GM19468 (cell line): Measurements from ENCODE around the gene CA10.

Source experiments
- ATAC-seq: cut with Tn5 transposase; IDR thresholded peaks from one replicate; pipeline ENCODE4 v1.9.1; 2021; ENCODE audit warnings: mild to moderate bottlenecking, moderate library complexity, moderate number of reproducible peaks; ENCODE audit not compliant: unreplicated experiment; ENCODE audit errors: extremely low read depth

Gene CA10

DNA sequence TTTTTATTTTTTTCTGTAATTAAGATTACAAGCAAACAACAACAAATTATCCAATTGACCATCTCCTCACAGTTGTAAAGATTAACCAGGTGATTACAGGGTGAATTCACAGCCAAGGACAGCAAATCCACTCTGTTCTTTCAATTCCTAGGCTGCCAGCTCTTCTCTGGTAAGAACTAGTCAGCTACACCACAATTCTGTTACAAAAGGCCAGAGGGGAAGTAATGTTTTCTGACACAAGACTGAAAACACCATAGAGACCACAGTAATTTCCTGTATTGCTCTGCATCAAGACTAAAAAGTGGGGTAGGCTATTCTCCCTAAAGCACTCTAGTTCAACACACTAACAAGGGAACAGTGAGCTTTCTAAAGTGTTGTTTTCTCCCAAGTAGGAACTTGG lies 10.6 kb downstream of the CA10 start:
- ATAC-seq = no peak

DNA sequence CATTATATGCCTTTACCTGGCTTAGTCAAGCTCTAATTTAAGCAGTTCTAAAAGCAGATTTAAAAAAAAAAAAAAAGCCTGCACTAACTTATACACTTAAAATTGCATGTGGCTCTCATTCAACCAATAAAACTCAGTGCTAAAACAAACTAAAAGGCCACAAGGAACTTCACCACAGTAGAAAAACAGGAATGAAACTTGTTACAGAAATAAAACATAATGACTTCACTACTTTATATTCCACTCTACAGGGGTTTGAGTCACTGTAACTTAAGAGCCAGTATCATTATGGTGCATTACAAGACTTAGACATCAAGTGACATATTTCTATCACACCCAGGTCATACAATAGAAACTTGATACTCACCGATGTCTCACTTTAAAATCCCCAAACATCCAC lies 11.1 kb downstream of the CA10 start:
- ATAC-seq = no peak

DNA sequence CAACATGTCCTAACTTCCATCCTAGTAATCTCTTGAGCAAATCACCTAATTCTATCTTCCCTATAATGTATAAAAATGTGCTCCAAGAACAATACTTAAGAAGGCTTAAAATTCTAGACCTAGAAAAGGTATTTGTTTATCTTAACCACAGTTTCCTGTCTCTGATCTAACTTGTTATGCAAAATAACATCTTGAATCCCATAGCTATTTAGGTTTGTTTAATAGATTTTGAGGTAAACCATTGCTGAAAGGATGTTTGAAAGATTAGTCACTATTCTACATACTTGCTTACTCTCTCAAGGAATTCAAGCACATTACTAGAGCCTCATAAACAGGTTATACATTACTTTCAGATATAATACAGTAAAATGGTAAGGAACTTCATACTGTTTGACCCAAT lies 13.0 kb downstream of the CA10 start:
- ATAC-seq = no peak

DNA sequence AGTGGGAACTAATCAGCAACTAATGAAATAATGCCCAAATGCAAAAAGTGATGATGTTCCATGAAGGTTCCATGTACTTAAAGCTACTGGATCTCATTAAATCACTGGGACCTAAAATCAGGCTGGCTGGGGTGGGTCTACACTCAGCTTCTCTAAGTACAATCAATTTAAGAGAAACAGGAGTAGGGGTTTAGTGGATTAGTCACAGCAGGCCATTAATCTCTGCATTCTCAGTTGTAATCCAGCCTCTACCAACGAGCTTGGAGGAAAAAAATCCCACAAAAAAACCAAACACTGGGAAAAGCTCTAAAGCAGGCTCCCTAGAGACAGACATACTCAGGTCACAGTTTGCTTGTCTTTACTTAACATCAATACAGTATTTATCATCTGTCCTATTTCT lies 15.0 kb downstream of the CA10 start:
- ATAC-seq = no peak

DNA sequence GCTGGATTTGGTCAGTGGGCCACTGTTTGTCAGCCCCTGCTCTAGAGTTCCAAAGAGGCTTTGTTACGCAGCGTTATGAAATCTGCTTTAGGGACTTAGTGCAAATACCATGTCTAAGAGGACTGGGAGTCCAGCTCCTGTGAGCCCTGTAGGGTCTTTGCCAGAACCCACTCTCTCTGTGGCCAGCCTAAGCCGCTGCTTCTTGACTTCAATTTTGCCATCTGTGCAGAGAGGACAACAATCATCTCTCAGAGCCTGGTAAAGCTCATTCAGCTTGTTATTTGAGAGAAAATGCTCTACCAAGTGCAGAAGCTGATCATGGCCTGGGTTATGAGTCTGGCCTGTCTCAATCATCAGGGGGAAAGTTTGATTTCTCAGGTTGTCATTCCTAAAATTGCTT lies 17.9 kb downstream of the CA10 start:
- no peak for ATAC-seq

DNA sequence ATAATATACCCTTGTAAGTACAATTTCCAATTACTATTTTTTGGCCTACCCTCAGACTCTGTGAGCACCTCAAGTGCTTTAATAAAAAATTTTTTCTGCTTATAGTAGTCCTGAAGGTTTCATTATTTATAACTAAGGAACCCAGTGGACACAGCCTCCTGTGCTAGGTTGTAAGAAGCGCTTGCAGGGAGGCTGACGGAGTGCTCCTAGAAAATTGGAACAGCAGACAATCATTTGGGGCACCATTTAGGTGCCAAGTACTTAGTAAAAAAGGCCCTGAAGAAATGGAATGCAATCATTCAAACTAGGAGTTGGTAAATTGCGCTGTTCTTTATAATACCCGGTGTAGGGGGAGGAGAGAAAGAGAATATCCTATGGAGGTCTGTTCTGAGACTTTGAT lies 19.8 kb downstream of the CA10 start:
- ATAC-seq = no peak

DNA sequence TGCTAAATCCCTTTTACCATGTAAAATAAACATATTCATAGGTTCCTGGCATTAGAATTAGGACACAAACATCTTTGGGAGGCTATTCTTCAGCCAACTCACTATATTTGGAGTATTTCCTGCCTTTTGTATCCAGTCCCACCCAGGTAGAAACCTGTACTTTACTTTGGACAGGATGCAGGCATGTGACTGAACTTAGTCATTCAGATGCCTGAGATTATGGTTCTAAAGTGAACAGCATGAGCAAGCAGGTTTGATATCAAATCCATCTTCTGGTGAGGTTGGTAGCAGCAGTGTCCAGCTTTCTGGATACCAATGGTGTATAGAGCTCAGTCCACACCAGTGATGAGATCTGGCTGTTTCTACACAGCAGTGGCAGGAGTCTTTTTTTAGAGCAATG lies 20.2 kb downstream of the CA10 start:
- ATAC-seq = no peak

DNA sequence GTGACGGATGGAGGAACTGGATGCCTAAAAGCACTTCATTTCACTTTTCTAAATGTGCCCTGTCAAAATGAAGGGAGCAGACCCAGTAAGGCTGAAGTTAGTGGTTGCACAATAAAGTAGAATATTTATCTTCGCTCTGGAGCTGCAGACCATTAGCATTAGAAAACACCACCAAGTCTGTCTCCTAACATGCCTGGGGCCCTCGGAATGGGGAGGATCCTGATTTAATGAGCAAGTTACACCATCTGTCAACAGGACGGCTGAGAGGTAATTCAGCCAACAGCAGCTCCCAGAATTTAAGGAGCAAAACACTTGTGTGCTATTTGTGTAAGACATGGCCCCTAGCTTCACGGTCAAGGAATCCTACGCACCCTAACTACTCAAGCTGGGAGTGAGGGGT lies 22.3 kb downstream of the CA10 start:
- no peak for ATAC-seq

DNA sequence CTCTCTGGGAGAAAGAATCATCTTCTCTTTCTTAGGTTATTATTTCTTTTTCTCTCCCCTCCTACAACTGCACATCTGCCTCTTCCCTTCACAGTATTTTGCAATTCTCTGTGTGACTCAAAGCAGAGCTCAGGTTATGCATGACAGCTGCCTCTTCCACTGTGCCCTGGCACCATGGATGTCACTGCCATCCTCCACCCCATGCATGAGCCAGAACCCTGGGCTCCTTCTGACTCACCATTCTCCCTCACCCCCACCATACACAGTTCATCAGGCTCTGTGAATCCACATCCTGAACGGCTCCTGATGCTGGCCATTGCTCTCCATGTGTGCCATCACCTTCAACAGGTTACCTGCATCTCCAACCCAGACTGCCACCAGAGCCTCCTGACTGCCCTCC lies 23.9 kb downstream of the CA10 start:
- no peak for ATAC-seq

DNA sequence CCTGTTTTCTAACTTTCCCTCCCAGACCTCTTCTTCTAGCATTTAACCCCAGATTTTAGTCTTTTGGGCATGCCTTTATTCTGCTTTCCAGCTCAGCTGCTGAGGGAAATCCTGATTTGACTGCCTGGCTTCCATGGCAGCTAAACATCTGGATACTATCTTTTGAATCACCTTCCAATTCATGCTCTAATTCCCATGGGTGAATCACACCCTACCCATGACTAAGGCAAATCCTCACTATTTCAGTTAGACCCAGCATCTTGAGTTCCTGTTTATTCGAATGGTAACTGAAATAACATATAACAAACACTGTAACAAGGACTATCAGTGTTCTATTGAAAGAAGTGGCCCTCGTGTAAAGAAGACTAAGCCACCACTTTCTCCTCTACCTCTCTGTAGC lies 29.8 kb downstream of the CA10 start:
- ATAC-seq = no peak

DNA sequence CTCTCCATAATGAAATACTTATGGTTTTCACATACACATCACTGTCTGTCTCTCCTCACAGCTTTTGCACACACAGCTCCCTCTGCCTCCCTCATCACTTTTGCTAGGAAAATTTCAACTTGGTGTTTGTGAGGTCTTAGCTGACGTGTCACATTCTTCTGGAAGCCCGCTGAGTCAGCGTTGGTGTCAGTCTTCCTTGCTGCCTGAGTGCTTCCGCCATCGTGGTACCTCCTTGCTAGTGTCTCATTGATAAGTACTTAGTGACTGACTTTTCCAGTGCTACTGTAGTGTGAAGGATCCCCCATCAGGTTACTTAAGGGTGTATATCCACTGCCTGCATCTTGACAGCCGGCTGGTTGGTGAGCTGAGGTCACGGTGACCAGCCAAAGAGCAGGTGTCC lies 33.5 kb downstream of the CA10 start:
- ATAC-seq = no peak

DNA sequence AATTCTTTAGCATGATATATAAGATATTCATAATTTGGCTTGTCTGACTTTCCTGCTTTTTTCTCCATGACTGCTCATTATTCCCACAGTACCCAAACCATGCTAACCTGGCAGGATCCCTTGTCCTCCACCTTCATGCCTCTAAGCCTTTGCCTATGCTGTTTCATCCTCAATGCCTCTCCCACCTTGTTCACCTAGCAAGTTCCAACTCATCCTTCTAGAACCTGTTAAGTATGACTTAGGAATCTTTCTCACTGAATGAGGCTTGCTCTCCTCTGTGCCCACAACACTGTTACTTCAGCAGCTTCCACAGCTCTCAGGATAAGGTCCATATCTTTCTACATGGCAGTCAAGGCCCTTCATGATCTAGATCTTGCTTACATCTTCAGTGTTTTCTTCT lies 34.0 kb downstream of the CA10 start:
- ATAC-seq = no peak

DNA sequence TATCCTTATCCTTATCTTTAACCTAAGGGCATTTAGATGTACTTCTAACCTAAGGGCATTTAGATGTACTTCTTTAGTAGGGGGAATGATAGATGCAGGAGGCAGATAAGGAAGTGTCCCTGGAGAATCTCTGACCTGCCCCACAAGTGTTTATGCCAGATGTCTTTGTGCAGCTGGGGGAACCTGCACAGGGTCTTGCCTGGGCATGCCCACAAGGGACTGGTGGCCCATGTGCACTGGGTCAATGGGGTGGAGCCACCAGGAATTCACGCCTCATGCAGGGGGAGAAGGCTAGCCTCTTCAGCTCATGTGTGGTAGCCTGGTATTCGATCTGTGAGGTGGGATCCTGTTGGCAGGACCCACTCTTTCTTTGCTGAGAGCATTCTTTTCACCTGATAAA lies 38.0 kb downstream of the CA10 start:
- no peak for ATAC-seq

DNA sequence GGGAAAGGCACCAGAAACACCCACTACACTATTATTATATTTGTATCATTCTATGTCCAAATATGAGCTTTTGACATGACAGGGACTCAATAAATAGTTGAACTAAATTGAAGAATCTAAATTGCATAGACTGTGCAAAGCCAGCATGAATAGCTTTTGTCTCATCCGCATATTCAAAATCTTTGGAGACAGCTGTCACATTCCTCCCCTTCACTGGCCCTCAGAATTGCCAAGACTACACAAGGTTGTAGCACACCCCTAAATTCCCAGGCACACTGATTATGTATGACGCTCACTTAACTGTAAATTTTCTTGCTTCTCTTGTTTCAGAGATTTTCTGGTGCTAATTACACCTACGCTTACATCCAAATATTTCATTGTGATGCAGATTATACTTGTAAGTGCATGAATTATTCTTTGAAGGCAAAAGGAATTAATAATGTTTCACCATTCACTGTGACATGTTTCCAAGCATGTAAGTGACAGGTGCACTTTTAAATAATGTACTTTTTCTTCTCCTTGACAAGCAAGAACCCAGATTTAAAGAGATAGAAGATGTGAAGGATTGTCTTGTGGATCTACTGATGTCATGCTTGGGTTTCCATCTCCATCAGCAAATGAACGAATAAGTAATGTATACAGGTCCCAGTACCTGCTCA lies 47.5 kb downstream of the CA10 start:
- no peak for ATAC-seq

DNA sequence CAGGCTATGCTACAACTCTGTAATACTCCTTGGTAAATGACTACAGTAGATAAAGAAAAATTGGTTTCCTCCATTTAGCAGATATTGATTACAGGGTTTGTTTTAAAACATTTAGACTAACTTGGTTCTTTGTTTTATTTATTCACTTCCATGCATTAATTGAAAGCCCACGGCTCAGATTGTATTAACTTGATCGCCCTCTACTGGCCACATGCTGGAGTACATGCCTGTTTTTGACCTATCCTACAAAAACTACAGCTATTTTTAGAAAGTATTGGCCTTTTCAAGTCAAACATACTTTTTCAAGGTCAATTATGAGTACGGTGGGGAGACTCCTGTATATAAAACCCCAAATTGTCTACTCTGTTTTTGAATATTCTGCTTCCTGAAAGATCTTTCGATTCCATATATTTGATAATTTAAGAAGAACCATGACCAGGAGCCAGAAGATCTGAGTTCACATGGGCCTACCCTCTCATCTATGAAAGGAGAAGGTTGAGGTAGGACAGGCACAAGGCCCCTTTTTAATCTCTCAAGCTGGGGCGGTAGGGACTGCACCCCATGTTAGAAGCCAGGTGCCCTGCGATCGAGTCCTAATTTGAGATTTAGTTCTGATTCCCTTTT lies 51.8 kb downstream of the CA10 start:
- no peak for ATAC-seq

DNA sequence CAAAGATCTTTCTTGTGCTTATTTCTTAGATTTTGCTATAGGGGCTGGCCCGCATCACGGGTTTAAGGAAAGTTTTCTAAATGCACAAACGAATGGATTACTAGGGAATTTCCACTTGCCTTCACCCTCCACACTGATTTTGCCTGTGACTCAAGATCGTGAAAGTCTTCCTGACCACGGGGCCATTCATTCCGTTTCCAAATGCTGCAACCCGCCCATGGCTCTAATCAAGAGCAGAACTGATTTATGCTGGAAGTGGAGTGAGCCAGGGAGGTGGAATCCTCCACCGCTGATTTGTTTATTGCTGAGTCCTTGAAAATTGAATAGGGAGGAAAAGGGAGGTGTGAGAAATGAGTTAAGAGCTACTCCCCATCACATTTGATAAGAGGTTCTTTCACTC lies 52.4 kb downstream of the CA10 start:
- ATAC-seq = no peak

DNA sequence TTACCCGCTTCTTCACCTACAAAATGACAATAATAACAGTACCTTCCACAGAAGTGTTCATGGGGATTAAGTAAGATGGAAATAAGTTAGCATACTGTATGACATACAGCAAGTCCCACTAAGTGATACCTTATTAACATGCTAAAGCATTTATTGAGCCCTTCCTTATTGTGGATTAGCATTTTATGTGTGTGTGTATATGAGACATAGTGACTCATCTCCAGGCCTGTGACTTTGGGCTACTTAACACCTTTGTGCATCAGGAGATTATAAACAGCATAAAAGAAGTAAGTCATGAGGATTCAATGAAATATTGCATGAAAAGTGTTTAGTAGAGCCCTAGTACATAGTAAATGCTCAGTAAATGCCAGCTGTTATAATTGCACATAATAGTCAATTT lies 52.9 kb downstream of the CA10 start:
- ATAC-seq = no peak

DNA sequence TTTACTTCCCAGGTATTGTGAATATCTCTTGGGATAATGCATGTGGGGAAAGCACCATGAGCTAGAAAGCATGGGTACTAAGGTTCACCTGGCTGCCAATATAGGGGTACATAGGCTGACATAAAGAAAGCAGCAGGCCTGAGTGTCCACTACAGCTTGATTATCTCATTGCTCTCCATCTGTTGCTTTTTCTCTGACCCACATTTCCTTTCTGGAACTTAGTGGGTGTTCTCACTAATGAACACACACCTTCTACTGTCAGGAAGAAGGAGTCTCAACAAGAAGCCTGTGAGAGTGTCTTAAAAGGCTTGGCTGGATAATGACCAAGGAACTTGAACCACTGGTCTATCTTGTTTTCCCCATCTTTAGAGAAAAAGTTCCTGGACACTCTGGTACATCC lies 62.5 kb downstream of the CA10 start:
- ATAC-seq = no peak

DNA sequence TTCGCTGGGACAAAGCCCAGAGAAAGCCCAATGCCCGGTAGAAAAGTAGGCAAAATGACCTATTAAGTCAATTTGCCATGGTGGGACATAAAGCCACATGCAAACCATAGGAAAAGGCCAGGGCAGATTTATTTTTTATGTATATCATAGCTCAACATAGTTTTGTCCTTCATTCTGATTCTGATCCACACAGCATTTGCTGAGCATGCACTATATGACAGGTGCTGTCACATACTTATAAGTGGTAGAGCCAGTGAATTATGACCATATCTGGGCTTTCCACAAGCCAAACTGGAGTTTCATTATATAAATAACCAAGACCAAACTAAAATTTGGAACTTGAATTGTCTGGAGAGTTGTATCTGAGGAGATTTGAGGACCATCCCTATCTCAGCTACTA lies 74.3 kb downstream of the CA10 start:
- no peak for ATAC-seq

DNA sequence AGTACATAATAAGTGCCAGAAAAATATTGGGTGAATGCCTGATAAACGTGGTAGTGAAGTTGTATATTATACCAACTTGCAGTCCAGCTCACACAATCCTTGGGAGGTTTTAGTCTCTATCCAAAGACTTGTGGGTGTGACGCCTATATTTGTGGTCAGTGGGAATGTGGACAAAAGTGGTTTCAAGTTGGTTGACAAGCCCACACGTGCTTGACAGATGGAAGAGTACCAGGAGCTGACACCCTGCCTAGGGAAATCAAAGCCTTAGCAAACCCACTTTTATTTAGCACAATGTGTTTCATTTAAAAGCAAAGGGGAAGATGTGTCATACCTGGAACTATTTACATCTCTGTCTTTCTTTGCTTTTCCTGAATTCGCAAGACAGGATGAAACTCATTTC lies 79.0 kb downstream of the CA10 start:
- ATAC-seq = no peak

DNA sequence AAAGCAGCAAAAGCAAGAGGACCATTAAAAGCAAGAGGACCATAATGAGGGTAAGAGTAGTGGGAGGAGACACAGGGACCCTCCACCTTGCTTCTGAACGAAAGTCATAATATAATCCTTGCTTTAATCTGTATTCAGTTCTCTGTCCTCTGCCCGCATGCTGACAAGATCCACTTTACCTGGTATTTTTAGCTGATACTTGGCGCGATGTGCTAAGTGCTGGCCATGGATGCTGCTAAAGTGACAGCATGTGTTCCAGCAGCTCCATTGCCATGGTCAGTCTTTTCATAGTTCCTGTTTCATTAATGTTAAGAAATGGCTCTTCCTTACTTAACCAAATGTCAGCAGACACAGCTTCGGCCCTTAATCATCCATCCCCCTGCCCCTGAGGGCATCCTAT lies 86.8 kb downstream of the CA10 start:
- no peak for ATAC-seq

DNA sequence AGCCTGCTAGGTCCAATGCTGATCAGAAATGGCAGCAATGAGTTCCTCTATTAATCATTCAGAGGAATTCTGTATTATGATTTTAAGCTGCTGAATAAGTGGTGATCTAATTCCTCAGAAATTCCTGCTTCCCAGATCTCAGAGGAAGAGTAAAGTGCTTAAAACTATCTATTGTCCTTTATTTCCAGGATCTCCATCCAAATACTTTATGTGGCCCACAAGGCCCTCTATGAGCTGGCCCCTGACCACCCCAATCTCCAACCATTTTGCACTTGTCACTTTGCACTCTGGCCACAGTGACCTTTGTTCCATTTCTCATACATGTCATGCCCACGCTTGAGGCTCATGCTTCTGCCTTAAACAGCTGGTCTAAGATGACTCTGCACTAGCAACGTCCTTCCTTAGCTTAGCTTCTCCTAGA lies 93.7 kb downstream of the CA10 start:
- no peak for ATAC-seq
